CD8-positive, alpha-beta memory T cell (primary cell): ENCODE measurements around the gene FGD5. TPM values are rescaled to one million over a fixed set of nuclear protein-coding genes. Genes with fewer than 3 reads are reported as not detected.

Experiments
- CTCF ChIA-PET: fragments of 350-600 bp; sonication (Branson Sonifier 250); formaldehyde crosslinking; loops from one replicate; lab custom pipeline; 2021; ENCODE audit warnings: antibody characterized with exemption; lab: Charles Lee
- POLR2A ChIA-PET: fragments of 350-600 bp; sonication (Branson Sonifier 250); formaldehyde crosslinking; loops from one replicate; lab custom pipeline; 2021; ENCODE audit warnings: antibody characterized with exemption; lab: Charles Lee
- DNase-seq, 5 donors: peaks; one replicate each; pipeline versions ENCODE4 v3.0.0 to v3.0.0-alpha.2; 2020 to 2022; ENCODE audit warnings: mixed read lengths in 1 of 5
- H3K27ac ChIP-seq: one replicate; pipeline ENCODE4 v1.7.0; 2013; ENCODE audit warnings: low read depth, mild to moderate bottlenecking, low read length, moderate library complexity
- H3K27me3 ChIP-seq: 2 replicates; pipeline ENCODE4 v1.7.0; 2013; ENCODE audit warnings: low read length, mild to moderate bottlenecking; ENCODE audit not compliant: insufficient read depth, poor library complexity, severe bottlenecking
- H3K36me3 ChIP-seq: 2 replicates; pipeline ENCODE4 v1.7.0; 2013; ENCODE audit warnings: mild to moderate bottlenecking, low read length, moderate library complexity; ENCODE audit not compliant: insufficient read depth
- H3K4me1 ChIP-seq: 2 replicates; pipeline ENCODE4 v1.7.0; 2013; ENCODE audit warnings: mild to moderate bottlenecking, low read length, moderate library complexity; ENCODE audit not compliant: insufficient read depth
- H3K4me3 ChIP-seq: 2 replicates; pipeline ENCODE4 v1.7.0; 2013; ENCODE audit warnings: mild to moderate bottlenecking, low read length
- H3K9me3 ChIP-seq: 2 replicates; pipeline ENCODE4 v1.7.0; 2013; ENCODE audit warnings: mild to moderate bottlenecking, low read length
- H3K27ac Mint-ChIP-seq, 8 donors: one replicate each; pipeline ENCODE4 v1.8.0; 2020 to 2021; ENCODE audit warnings: mixed read lengths in 8 of 8, mild to moderate bottlenecking in 6 of 8, inconsistent platforms in 3 of 8, moderate library complexity in 3 of 8
- H3K27me3 Mint-ChIP-seq, 2 donors: one replicate each; pipeline ENCODE4 v1.8.0; 2020 to 2021; ENCODE audit warnings: mixed read lengths in 2 of 2, mild to moderate bottlenecking in 1 of 2, moderate library complexity in 1 of 2
- H3K36me3 Mint-ChIP-seq, 3 donors: one replicate each; pipeline ENCODE4 v1.8.0; 2020 to 2021; ENCODE audit warnings: mixed read lengths in 3 of 3, inconsistent platforms in 1 of 3, mild to moderate bottlenecking in 1 of 3
- H3K4me1 Mint-ChIP-seq, 3 donors: one replicate each; pipeline ENCODE4 v1.8.0; 2020 to 2021; ENCODE audit warnings: mixed read lengths in 3 of 3, inconsistent platforms in 1 of 3, mild to moderate bottlenecking in 1 of 3
- H3K4me3 Mint-ChIP-seq, 7 donors: one replicate each; pipeline ENCODE4 v1.8.0; 2020 to 2021; ENCODE audit warnings: mixed read lengths in 7 of 7, mild to moderate bottlenecking in 6 of 7, moderate library complexity in 4 of 7, inconsistent platforms in 2 of 7
- H3K9me3 Mint-ChIP-seq, 5 donors: one replicate each; pipeline ENCODE4 v1.8.0; 2020 to 2022; ENCODE audit warnings: mixed read lengths in 5 of 5, mild to moderate bottlenecking in 3 of 5, moderate library complexity in 2 of 5, inconsistent platforms in 1 of 5
- polyA plus RNA-seq: library from polyadenylated mRNA; unstranded; fragments of 300-500 nt; fragmentation: Illumina TruSeq; gene quantifications from one replicate; pipeline ENCODE4 v1.2.3, GENCODE V29; 2021
- total RNA-seq, 2 experiments: library from RNA; stranded (reverse); gene quantifications; one replicate each; pipeline ENCODE4 v1.2.3, GENCODE V29; 2021

The FGD5 gene
- total and polyA plus RNA-seq, 3 experiments from 2014 or later: not detected

DNA sequence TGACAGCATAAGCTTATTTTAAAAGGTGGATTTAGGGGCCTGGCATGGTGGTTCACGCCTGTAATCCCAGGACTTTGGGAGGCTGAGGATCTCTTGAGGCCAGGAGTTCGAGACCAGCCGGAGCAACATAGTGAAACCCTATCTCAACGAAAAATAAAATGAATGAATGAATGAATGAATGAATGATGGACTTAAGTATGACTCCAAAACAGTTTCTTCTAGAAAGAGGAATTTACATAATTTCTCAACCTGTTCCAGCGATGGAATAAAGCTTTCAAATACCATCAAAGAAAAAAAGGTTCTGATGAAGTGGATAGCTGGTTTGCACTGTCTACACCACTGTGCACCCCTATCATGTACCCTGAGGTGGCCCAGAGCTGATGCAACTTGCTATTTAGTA lies 108.5 kb downstream of the FGD5 start:
- CTCF ChIA-PET: interaction anchor here (1.0 to 1.4 kb wide), 2 partner anchors 19 to 192 kb away, joined by 4 to 5 read pairs; no protein-coding TSS in a partner anchor

DNA sequence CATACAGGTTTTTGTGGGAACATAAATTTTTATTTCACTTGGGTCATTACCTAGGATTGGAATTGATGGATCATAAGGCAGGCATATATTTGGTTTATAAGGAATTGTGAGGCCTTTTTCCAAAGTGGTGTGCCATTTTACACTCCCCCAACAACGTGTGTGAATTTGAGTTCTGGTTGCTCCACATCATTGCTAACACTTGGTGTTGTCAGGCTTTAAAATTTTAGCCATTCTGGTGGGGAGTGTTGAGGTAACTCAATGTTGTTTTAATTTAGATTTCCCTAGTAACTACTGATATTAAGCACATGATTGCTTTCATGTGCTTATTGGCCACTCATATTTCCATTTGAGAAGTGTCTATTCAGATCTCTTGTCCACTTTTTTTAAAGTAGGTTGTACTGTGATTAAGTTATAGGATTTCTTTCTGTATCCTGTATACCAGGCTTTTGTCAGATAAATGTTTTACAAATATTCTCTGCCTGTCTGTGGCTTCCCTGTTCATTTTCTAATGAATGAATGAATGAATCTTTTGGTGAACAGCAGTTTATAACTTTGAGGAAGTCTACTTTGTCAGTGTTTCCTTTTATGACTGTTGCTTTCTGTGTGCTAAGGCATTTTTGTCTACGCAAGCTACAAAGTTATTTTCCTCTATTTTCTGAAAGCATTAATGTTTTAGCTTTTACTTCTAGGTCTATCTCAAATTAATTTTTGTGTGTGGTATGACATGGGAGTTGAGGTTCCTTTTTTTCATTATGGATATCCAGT lies 110.7 kb downstream of the FGD5 start:
- Histone ChIP-seq H3K27me3 (no peaks in the 10 kb centered on the region), H3K4me3 (no peak overlapping the region), H3K9me3 (no peaks in the 10 kb centered on the region), H3K4me1 (no peaks in the 10 kb centered on the region), H3K36me3 (no peaks in the 10 kb centered on the region), H3K27ac (no peak overlapping the region)
- H3K4me3 Mint-ChIP-seq: no peak overlapping the region
- ChIA-PET POLR2A (no interaction called here), CTCF (no interaction called here)
- H3K9me3 Mint-ChIP-seq: no peaks in the 10 kb centered on the region
- DNase-seq: no peak
- no peaks in the 10 kb centered on the region for H3K27me3 Mint-ChIP-seq
- no peaks in the 10 kb centered on the region for H3K36me3 Mint-ChIP-seq
- H3K4me1 Mint-ChIP-seq: no peaks in the 10 kb centered on the region
- H3K27ac Mint-ChIP-seq: no peak overlapping the region

More for the DNA sequence above, 108.5 kb downstream of the FGD5 start:
- H3K27me3 Mint-ChIP-seq: no peaks in the 10 kb centered on the region
- H3K4me3 ChIP-seq: no peak overlapping the region
- H3K4me3 Mint-ChIP-seq: no peak overlapping the region
- no peaks in the 10 kb centered on the region for H3K36me3 Mint-ChIP-seq
- no peaks in the 10 kb centered on the region for H3K9me3 ChIP-seq
- no peaks in the 10 kb centered on the region for H3K4me1 ChIP-seq
- H3K27ac Mint-ChIP-seq: no peak overlapping the region
- POLR2A ChIA-PET: no interaction called here
- H3K9me3 Mint-ChIP-seq: no peaks in the 10 kb centered on the region
- H3K27me3 ChIP-seq: no peaks in the 10 kb centered on the region
- no peaks in the 10 kb centered on the region for H3K36me3 ChIP-seq
- no peak overlapping the region for H3K27ac ChIP-seq
- H3K4me1 Mint-ChIP-seq: no peaks in the 10 kb centered on the region
- DNase-seq: no peak

GRCh38 chr3:14933820-14934425 lies 115.2 kb downstream of the FGD5 start:
- H3K4me1 ChIP-seq: no peaks in the 10 kb centered on the region
- CTCF ChIA-PET: no interaction called here

DNA sequence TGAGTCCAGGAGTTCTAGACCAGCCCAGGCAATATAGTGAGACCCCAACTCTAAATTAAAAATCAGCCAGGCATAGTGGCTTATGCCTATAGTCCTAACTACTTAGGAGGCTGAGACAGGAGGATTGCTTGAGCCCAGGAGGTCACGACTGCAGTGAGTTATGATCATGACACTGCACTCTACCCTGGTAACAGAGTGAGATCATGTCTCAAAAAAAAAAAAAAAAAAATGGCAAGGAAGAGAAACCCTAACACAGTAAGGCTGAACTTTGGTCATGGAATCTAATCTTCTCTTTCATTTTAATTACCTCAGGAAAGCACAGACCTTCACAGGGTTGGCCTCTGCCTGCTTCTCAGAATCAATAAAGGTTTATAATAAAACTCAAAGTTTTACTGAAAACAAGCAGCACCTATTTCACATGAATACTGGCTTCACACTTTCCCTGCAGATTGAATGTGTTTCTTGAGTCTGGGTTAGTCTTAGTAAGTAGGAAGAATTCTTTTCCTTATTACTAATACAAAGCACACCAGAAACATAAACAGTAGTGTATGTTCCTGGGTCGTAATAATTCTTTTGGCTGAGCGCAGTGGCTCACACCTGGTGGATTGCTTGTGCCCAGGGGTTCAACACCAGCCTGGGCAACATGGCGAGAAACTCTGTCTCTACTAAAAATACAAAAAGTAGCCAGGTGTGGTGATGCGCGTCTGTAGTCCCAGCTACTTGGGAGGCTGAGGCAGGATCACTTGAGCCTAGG lies 117.0 kb downstream of the FGD5 start:
- H3K27ac Mint-ChIP-seq: peak overlapping the region in 1 of 8 donors; percentile 38
- H3K27me3 ChIP-seq: no peaks in the 10 kb centered on the region
- H3K4me1 Mint-ChIP-seq: no peaks in the 10 kb centered on the region
- no peaks in the 10 kb centered on the region for H3K36me3 Mint-ChIP-seq
- ChIA-PET POLR2A (no interaction called here), CTCF (interaction anchor here (0.9 kb wide), 1 partner anchor 130 kb away, joined by 3 read pairs; the partner anchor contains the start of gene MRPS25)
- no peaks in the 10 kb centered on the region for H3K4me1 ChIP-seq
- H3K9me3 Mint-ChIP-seq: no peaks in the 10 kb centered on the region
- no peak overlapping the region for H3K4me3 ChIP-seq
- no peak overlapping the region for H3K27ac ChIP-seq
- no peak for DNase-seq
- peaks cover 0 to 2% of the 10 kb centered on the region in 2 donors for H3K27me3 Mint-ChIP-seq
- H3K9me3 ChIP-seq: no peaks in the 10 kb centered on the region
- H3K36me3 ChIP-seq: no peaks in the 10 kb centered on the region
- H3K4me3 Mint-ChIP-seq: no peak overlapping the region

More at GRCh38 chr3:14933820-14934425, 115.2 kb downstream of the FGD5 start:
- H3K9me3 ChIP-seq: no peaks in the 10 kb centered on the region
- no peak overlapping the region for H3K4me3 ChIP-seq
- H3K27ac ChIP-seq: no peak overlapping the region
- H3K27me3 ChIP-seq: no peaks in the 10 kb centered on the region
- no peaks in the 10 kb centered on the region for H3K36me3 ChIP-seq
- Mint-ChIP-seq H3K9me3 (no peaks in the 10 kb centered on the region), H3K36me3 (no peaks in the 10 kb centered on the region), H3K4me3 (no peak overlapping the region), H3K27me3 (peaks cover 0 to 2% of the 10 kb centered on the region in 2 donors), H3K4me1 (no peaks in the 10 kb centered on the region), H3K27ac (peak overlapping the region in 1 of 8 donors; percentile 25)
- no peak for DNase-seq
- POLR2A ChIA-PET: no interaction called here

DNA sequence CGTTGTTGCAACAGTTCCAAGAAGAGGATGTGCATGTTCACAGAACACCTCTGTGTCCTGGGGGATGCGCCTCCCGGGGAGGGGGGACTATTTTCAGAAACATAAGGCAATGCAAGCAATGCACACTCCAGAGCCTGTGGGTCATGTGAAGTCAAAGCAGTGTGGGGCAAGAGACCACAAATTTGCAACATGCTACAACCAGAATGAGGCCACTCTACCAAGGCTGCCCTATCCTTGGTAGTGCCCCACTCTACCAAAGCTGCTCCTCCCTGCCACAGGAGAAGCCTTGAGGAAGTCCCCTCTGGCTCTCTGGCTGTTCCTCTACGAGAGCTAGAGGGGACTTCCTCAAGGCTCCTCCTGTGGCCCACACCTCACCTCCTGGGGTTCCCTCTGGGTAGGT lies 120.2 kb downstream of the FGD5 start:
- H3K27me3 ChIP-seq: no peaks in the 10 kb centered on the region
- Mint-ChIP-seq H3K9me3 (no peaks in the 10 kb centered on the region), H3K27ac (peak overlapping the region in 4 of 8 donors; percentile 72 to 92 (median 82)), H3K4me3 (no peak overlapping the region), H3K27me3 (peaks cover 0 to 2% of the 10 kb centered on the region in 2 donors), H3K4me1 (peaks cover 8 to 24% (median 13%) of the 10 kb centered on the region in 3 donors), H3K36me3 (peaks cover 0 to 16% (median 0%) of the 10 kb centered on the region in 3 donors)
- no peaks in the 10 kb centered on the region for H3K36me3 ChIP-seq
- H3K4me3 ChIP-seq: no peak overlapping the region
- no peak for DNase-seq
- no peaks in the 10 kb centered on the region for H3K4me1 ChIP-seq
- H3K27ac ChIP-seq: no peak overlapping the region
- ChIA-PET POLR2A (no interaction called here), CTCF (interaction anchor here (1.6 kb wide), 1 partner anchor 13 kb away, joined by 6 read pairs; no protein-coding TSS in a partner anchor)
- H3K9me3 ChIP-seq: no peaks in the 10 kb centered on the region

DNA sequence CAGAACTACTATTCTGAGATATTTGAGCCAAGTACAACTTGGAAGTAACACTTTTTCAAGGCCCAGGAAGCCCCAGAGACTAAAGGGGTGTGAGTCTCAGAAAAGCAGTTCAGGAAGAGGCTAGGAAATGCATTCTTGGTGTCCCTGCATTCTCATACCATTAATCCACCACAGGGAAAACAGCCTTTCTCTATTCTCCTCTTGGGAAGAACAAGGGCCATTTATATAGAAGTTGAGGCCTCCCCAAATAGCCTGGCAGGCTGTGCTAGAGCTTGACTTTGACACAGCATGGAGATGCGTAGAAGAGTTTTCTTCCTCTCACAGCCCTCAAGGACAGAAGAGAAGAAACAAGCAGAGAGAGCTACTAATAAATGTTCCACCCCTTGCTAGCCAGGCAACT lies 123.1 kb downstream of the FGD5 start:
- Mint-ChIP-seq H3K4me3 (peak overlapping the region in 1 of 7 donors; percentile 51), H3K27me3 (no peaks in the 10 kb centered on the region), H3K4me1 (peaks cover 23 to 50% (median 32%) of the 10 kb centered on the region in 3 donors), H3K36me3 (peaks cover 4 to 40% (median 6%) of the 10 kb centered on the region in 3 donors), H3K9me3 (no peaks in the 10 kb centered on the region), H3K27ac (peak overlapping the region in 6 of 8 donors; percentile 36 to 69 (median 54))
- DNase-seq: no peak
- Histone ChIP-seq H3K36me3 (peaks cover 12% of the 10 kb centered on the region), H3K27me3 (no peaks in the 10 kb centered on the region), H3K4me3 (no peak overlapping the region), H3K9me3 (no peaks in the 10 kb centered on the region), H3K27ac (no peak overlapping the region), H3K4me1 (peaks cover 15% of the 10 kb centered on the region)
- POLR2A ChIA-PET: no interaction called here
- CTCF ChIA-PET: no interaction called here

DNA sequence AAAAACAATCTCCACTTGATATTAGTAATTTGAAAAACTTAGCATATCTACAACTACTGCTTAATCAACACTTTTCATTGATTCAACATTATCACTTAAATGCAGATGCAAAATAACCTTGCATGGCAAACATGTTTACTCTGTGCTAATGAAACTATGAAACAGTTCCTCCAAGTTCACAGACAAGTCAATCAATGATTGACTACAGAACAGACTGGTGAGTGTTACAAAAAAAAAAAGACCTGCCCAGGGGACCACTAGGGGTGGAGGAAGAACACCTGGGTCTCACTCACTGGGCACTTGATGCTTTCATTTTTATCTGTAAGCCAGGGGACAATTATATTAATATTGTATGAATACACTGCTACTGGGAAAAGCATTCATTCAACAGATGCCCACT lies 124.3 kb downstream of the FGD5 start:
- H3K4me1 Mint-ChIP-seq: peaks cover 25 to 53% (median 33%) of the 10 kb centered on the region in 3 donors
- Histone ChIP-seq H3K4me3 (no peak overlapping the region), H3K4me1 (peaks cover 16% of the 10 kb centered on the region), H3K36me3 (peaks cover 12% of the 10 kb centered on the region), H3K27me3 (no peaks in the 10 kb centered on the region), H3K9me3 (no peaks in the 10 kb centered on the region), H3K27ac (no peak overlapping the region)
- DNase-seq: no peak
- peak overlapping the region in 5 of 8 donors; percentile 50 to 70 (median 60) for H3K27ac Mint-ChIP-seq
- no peaks in the 10 kb centered on the region for H3K27me3 Mint-ChIP-seq
- peak overlapping the region in 1 of 7 donors; percentile 65 for H3K4me3 Mint-ChIP-seq
- ChIA-PET CTCF (interaction anchor here (0.8 to 1.5 kb wide), 2 partner anchors 17 to 21 kb away, joined by 3 to 4 read pairs; no protein-coding TSS in a partner anchor), POLR2A (no interaction called here)
- no peaks in the 10 kb centered on the region for H3K9me3 Mint-ChIP-seq
- H3K36me3 Mint-ChIP-seq: peaks cover 4 to 45% (median 6%) of the 10 kb centered on the region in 3 donors
